ENCODE data around the gene RBM47. TPM values are rescaled to one million over a fixed set of nuclear protein-coding genes. Genes with fewer than 3 reads are reported as not detected.
A peak's percentile ranks its signal among the peaks of the same experiment; 100 is the strongest.

Gene RBM47
- total and polyA plus RNA-seq, 9 of the 15 experiments (the other 6 are each of a cell fraction or from before 2014, with no cell fraction given) = 1.4 to 6.4 (median 3.3) TPM

DNA sequence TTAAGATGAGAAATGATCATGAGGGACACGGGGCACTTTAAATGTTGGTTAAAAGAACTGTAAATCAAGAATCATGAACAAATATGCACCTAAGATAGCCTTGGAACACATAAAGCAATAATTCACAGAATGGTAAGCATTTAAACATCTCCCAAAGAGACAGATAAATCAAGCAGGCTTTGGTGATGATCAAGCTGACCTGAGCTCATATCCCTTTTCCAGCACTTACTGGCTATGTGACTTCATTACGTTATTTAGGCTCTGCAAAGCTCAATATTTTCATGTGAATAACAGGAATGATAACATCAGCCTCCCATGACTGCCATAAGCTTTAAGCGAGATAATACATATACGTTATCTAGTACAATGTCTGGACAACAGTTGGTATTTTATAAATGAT lies 239.7 kb downstream of the RBM47 start:
- Histone ChIP-seq H3K9ac (ENCODE audit: insufficient read depth in 1 of 2, low read depth in 2 of 2, low read length in 2 of 2) (no peak overlapping the region), H3K36me3 (ENCODE audit: control insufficient read depth, insufficient read depth, low read length) (no peaks in the 10 kb centered on the region), H3K9me1 (ENCODE audit: control insufficient read depth, insufficient read depth, low read length) (no peaks in the 10 kb centered on the region), H3K9me3 (replicated peaks; ENCODE audit: control insufficient read depth, insufficient read depth, low read depth, low read length) (no peaks in the 10 kb centered on the region), H3K4me3 (no peak overlapping the region), H3K79me2 (ENCODE audit: control insufficient read depth, insufficient read depth, low read length) (no peaks in the 10 kb centered on the region), H2AFZ (ENCODE audit: low read depth, low read length) (no peak overlapping the region), H3K4me2 (ENCODE audit: insufficient read depth, low read length) (no peak overlapping the region), H4K20me1 (replicated peaks; ENCODE audit: control insufficient read depth, insufficient read depth, low read length) (no peaks in the 10 kb centered on the region), H3K27me3 (ENCODE audit: control insufficient read depth in 2 of 2, insufficient read depth in 2 of 2, low read length in 2 of 2) (peaks cover 25 to 36% of the 10 kb centered on the region in 2 experiments; a peak in 4 of 5 replicates), H3K27ac (ENCODE audit: extremely low read depth, low read depth, low read length) (no peak overlapping the region), H3K4me1 (replicated peaks in 1 of 2; ENCODE audit: control insufficient read depth in 2 of 2, insufficient read depth in 2 of 2, low read length in 2 of 2) (no peaks in the 10 kb centered on the region)
- intact Hi-C loops (cut with micrococcal nuclease) = no loop called here
- BruUV-seq (replicated peaks) = no TSS peak
- 2% methylated on average over 4 of the region's 4 CpGs for WGBS (ENCODE audit: insufficient coverage, low coverage, missing lambda C conversion rate)
- TF ChIP-seq ZNF75A (CRISPR knock-in tag; IDR thresholded peaks at IDR 0.05) (no peak), TBL1XR1 (IDR thresholded peaks at IDR 0.05; ENCODE audit: low read length in 2 of 2) (no peak), HDAC8 (tag; IDR thresholded peaks at IDR 0.05) (no peak), TCF7 (IDR thresholded peaks at IDR 0.05; ENCODE audit: borderline replicate concordance) (no peak), TAL1 (IDR thresholded peaks at IDR 0.05) (no peak), ZNF124 (CRISPR knock-in tag; IDR thresholded peaks at IDR 0.05) (no peak), MEIS2 (IDR thresholded peaks at IDR 0.05; ENCODE audit: partially characterized antibody) (no peak), ETS2 (tag; IDR thresholded peaks at IDR 0.05; ENCODE audit: borderline replicate concordance, poor library complexity, severe bottlenecking) (no peak), ZNF212 (CRISPR knock-in tag; IDR thresholded peaks at IDR 0.05) (no peak)
- TF ChIP-seq, protein P1, sequence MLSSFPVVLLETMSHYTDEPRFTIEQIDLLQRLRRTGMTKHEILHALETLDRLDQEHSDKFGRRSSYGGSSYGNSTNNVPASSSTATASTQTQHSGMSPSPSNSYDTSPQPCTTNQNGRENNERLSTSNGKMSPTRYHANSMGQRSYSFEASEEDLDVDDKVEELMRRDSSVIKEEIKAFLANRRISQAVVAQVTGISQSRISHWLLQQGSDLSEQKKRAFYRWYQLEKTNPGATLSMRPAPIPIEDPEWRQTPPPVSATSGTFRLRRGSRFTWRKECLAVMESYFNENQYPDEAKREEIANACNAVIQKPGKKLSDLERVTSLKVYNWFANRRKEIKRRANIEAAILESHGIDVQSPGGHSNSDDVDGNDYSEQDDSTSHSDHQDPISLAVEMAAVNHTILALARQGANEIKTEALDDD (IDR thresholded peaks at IDR 0.05) = no peak
- TF ChIP-seq, protein P2, sequence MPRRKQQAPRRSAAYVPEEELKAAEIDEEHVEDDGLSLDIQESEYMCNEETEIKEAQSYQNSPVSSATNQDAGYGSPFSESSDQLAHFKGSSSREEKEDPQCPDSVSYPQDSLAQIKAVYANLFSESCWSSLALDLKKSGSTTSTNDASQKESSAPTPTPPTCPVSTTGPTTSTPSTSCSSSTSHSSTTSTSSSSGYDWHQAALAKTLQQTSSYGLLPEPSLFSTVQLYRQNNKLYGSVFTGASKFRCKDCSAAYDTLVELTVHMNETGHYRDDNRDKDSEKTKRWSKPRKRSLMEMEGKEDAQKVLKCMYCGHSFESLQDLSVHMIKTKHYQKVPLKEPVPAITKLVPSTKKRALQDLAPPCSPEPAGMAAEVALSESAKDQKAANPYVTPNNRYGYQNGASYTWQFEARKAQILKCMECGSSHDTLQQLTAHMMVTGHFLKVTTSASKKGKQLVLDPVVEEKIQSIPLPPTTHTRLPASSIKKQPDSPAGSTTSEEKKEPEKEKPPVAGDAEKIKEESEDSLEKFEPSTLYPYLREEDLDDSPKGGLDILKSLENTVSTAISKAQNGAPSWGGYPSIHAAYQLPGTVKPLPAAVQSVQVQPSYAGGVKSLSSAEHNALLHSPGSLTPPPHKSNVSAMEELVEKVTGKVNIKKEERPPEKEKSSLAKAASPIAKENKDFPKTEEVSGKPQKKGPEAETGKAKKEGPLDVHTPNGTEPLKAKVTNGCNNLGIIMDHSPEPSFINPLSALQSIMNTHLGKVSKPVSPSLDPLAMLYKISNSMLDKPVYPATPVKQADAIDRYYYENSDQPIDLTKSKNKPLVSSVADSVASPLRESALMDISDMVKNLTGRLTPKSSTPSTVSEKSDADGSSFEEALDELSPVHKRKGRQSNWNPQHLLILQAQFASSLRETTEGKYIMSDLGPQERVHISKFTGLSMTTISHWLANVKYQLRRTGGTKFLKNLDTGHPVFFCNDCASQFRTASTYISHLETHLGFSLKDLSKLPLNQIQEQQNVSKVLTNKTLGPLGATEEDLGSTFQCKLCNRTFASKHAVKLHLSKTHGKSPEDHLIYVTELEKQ (CRISPR knock-in tag; IDR thresholded peaks at IDR 0.05) = no peak
- CTCF ChIA-PET (ENCODE audit: low intra/inter-chr PET ratio) = no interaction called here
- POLR2A ChIA-PET = interaction anchor here (1.5 kb wide), 1 partner anchor 10 kb away, joined by 6 read pairs; no protein-coding TSS in a partner anchor
- ATAC-seq (no peak), FAIRE-seq (peak; percentile 6), DNase-seq (ENCODE audit: extremely low read depth in 1 of 4, low spot score in 3 of 4) (no peak)
- in situ Hi-C loops (cut with MboI) = no loop called here
